ENCODE data around the gene KIR2DL1. TPM values are rescaled to one million over a fixed set of nuclear protein-coding genes. Genes with fewer than 3 reads are reported as not detected.
"Not testable (repeated sequence)": the region's sequence is repeated elsewhere in the genome, so short reads cannot be mapped to it uniquely, and the experiment has no call there.

The KIR2DL1 gene
- total and polyA plus RNA-seq, 12 donors = 0.15 TPM; not detected in 11

DNA sequence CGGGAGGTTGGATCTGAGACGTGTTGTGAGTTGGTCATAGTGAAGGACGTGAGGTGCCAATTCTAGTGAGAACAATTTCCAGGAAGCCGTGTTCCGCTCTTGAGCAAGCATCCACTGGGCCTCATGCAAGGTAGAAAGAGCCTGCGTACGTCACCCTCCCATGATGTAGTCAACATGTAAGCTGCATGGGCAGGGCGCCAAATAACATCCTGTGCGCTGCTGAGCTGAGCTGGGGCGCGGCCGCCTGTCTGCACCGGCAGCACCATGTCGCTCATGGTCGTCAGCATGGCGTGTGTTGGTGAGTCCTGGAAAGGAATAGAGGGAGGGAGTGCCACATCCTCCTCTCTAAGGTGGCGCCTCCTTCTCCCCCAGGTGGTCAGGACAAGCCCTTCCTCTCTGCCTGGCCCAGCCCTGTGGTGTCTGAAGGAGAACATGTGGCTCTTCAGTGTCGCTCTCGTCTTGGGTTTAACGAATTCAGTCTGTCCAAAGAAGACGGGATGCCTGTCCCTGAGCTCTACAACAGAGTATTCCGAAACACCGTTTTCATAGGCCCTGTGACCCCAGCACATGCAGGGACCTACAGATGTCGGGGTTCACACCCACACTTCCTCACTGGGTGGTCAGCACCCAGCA lies 16.6 kb downstream of the KIR2DL1 start:
- not testable (repeated sequence) for H3K4me1 ChIP-seq (replicated peaks in 1 of 2); DNase-seq
- WGBS, 4 donors = 83 to 87% (median 85%) methylated on average over 15 to 24 of the region's 24 CpGs

DNA sequence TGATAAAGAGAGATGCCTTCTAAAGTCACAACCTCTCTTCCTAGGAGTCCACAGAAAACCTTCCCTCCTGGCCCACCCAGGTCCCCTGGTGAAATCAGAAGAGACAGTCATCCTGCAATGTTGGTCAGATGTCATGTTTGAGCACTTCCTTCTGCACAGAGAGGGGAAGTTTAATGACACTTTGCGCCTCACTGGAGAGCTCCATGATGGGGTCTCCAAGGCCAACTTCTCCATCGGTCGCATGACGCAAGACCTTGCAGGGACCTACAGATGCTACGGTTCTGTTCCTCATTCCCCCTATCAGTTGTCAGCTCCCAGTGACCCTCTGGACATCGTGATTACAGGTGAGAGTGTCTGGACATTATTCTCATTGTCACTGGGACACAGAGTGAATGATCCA lies 18.6 kb downstream of the KIR2DL1 start:
- 65 to 75% (median 69%) methylated on average over 6 of the region's 6 CpGs for WGBS, 4 donors
- H3K9me3 ChIP-seq (replicated peaks in 1 of 3); H3K27ac ChIP-seq; intact Hi-C loops (cut with DNase I); H3K4me3 ChIP-seq; DNase-seq; H3K4me1 ChIP-seq (replicated peaks in 1 of 2); H3K27me3 ChIP-seq; H3K36me3 ChIP-seq (replicated peaks in 1 of 2): not testable (repeated sequence)

More for the DNA sequence above, 16.6 kb downstream of the KIR2DL1 start:
- H3K27me3 ChIP-seq; H3K27ac ChIP-seq; H3K4me3 ChIP-seq; H3K9me3 ChIP-seq (replicated peaks in 1 of 3); H3K36me3 ChIP-seq (replicated peaks in 1 of 2); intact Hi-C loops (cut with DNase I): not testable (repeated sequence)

DNA sequence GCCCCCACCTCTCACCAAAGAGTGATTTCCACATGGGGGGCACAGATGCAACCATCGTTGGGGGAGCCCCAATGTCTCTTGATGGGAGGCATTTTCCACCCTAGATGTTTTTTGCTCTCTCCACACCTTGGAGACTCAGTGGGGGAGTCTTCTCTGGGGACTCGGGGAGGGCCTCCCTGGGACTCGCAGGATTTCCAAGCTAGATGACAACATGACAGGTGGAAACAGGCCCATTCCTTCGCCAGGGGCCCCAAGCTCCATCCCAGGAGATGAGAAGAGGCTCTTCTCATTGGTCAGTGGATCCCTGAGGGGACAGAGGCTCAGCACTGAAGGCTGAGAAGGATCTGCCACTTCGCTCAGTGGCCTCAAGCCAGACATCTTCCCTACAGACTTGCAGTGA lies 21.1 kb downstream of the KIR2DL1 start:
- DNase-seq = no peak
- intact Hi-C loops (cut with DNase I) = no loop called here
- Histone ChIP-seq H3K27ac (no peak overlapping the region), H3K4me1 (replicated peaks in 1 of 2) (no peaks in the 10 kb centered on the region), H3K27me3 (no peaks in the 10 kb centered on the region), H3K4me3 (no peak overlapping the region), H3K9me3 (replicated peaks in 1 of 3) (no peaks in the 10 kb centered on the region), H3K36me3 (replicated peaks in 1 of 2) (no peaks in the 10 kb centered on the region)
- 69 to 74% (median 72%) methylated on average over 3 to 5 of the region's 5 CpGs for WGBS, 4 donors
- TF ChIP-seq, protein P1, sequence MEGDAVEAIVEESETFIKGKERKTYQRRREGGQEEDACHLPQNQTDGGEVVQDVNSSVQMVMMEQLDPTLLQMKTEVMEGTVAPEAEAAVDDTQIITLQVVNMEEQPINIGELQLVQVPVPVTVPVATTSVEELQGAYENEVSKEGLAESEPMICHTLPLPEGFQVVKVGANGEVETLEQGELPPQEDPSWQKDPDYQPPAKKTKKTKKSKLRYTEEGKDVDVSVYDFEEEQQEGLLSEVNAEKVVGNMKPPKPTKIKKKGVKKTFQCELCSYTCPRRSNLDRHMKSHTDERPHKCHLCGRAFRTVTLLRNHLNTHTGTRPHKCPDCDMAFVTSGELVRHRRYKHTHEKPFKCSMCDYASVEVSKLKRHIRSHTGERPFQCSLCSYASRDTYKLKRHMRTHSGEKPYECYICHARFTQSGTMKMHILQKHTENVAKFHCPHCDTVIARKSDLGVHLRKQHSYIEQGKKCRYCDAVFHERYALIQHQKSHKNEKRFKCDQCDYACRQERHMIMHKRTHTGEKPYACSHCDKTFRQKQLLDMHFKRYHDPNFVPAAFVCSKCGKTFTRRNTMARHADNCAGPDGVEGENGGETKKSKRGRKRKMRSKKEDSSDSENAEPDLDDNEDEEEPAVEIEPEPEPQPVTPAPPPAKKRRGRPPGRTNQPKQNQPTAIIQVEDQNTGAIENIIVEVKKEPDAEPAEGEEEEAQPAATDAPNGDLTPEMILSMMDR (IDR thresholded peaks at IDR 0.05) = no peak
- TF ChIP-seq POLR2A (IDR thresholded peaks at IDR 0.05) = no peak

DNA sequence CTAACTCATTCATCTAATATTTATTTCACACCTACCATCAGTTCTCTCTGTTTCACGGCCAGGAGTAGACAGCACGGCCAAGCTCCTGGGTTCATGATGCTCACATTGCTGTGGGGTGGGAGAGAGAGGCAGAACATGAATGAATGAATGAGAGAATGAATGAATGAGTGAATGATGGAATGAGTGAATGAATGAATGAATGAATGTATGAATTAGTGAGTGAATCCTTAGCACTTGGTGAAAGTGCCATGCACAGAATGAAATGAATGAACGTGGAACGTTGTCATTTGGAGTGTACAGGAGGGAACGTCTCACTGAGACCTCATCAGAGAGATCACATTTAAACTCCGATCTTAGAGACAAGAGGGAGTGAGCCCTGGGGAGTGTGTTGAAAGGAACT lies 21.9 kb downstream of the KIR2DL1 start:
- WGBS, 4 donors = 73 to 85% (median 78%) methylated on average over 6 of the region's 6 CpGs
- Histone ChIP-seq H3K36me3 (replicated peaks in 1 of 2) (no peaks in the 10 kb centered on the region), H3K27me3 (no peaks in the 10 kb centered on the region), H3K4me1 (replicated peaks in 1 of 2) (no peaks in the 10 kb centered on the region), H3K4me3 (no peak overlapping the region), H3K27ac (no peak overlapping the region), H3K9me3 (replicated peaks in 1 of 3) (no peaks in the 10 kb centered on the region)
- TF ChIP-seq, protein P1 (IDR thresholded peaks at IDR 0.05) = no peak
- TF ChIP-seq POLR2A (IDR thresholded peaks at IDR 0.05) = no peak
- DNase-seq = no peak
- intact Hi-C loops (cut with DNase I) = no loop called here

DNA sequence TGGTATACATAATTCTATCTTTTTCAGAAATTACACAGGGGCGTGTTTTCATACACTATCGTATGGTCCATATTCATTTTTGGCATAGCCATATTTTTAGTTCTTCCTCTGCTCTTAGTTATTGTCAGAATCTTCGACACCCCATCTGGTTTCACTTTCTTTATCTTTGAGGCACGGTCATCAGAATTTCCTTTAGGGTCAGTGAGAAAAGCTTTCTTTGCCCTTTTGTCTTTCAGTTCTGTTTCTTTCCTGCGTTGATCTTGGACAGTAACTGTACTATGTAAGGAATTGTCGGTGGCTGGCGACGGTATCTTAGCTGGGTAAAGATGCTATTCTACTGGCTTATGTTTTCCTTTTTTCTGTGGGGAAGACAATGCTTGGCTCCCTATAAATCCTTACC lies 23.2 kb downstream of the KIR2DL1 start:
- H3K4me1 ChIP-seq (replicated peaks in 1 of 2) = no peaks in the 10 kb centered on the region
- intact Hi-C loops (cut with DNase I) = no loop called here
- no peaks in the 10 kb centered on the region for H3K36me3 ChIP-seq (replicated peaks in 1 of 2)
- peak overlapping the region in 1 of 4 donors; percentile 27 for H3K4me3 ChIP-seq
- WGBS, 4 donors = 30 to 57% (median 40%) methylated on average over 8 of the region's 8 CpGs
- no peak overlapping the region for H3K27ac ChIP-seq
- TF ChIP-seq, protein P1 (IDR thresholded peaks at IDR 0.05) = no peak
- no peak for TF ChIP-seq POLR2A (IDR thresholded peaks at IDR 0.05)
- H3K9me3 ChIP-seq (replicated peaks in 1 of 3) = no peaks in the 10 kb centered on the region
- DNase-seq = peak in 3 of 7 donors; percentile 6 to 52 (median 16)
- H3K27me3 ChIP-seq = no peaks in the 10 kb centered on the region
